Neural progenitor cell (in vitro differentiated cells): ENCODE measurements around the gene UPB1.

Source experiments
- CTCF ChIP-seq: fragments of 200-600 bp; sonication (generic); IDR thresholded peaks from 2 replicates; pipeline ENCODE4 v1.5.1; 2017; ENCODE audit warnings: antibody characterized with exemption, mild to moderate bottlenecking
- EZH2phosphoT487 ChIP-seq: fragments of 200-600 bp; sonication (generic); IDR thresholded peaks from 2 replicates; pipeline ENCODE4 v1.6.1; 2017; ENCODE audit warnings: antibody characterized with exemption

- TF ChIP-seq EZH2phosphoT487 (no peak), CTCF (no peak)
Measured at GRCh38 chr22:24451162-24451561, 44.0 kb upstream of the UPB1 start.
